HG03175 (cell line): Measurements from ENCODE around the gene SMARCB1.
"Not testable (repeated sequence)": the region's sequence is repeated elsewhere in the genome, so short reads cannot be mapped to it uniquely, and the experiment has no call there.

Experiments
- ATAC-seq: cut with Tn5 transposase; IDR thresholded peaks from one replicate; pipeline ENCODE4 v1.9.1; 2021; ENCODE audit warnings: mild to moderate bottlenecking, moderate library complexity; ENCODE audit not compliant: unreplicated experiment

SMARCB1 gene

GRCh38 chr22:23841736-23842445, 55.1 kb downstream of the SMARCB1 start:
- no peak for ATAC-seq

DNA sequence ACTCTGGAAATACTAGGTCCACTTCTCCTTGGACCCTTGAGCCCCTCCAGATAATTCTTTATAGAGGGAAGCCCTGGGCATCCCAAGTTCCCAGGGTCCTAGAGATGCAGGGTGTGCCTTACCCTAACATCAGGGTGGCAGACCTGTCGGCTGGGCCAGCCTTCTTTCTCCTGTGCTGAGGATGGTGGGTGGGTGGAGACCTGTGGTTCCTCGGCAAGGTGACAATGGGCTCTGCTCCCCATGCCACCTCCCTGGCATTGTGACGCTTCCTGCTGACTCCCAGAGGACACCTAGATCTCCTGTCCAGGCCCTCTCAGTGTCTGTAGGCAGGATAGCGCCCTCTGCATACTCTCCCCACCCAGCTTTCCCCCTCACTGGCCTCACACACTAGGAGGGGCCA, 55.8 kb downstream of the SMARCB1 start:
- ATAC-seq, result no peak

- ATAC-seq, result no peak
Measured at GRCh38 chr22:23844739-23845202, 58.0 kb downstream of the SMARCB1 start.

DNA sequence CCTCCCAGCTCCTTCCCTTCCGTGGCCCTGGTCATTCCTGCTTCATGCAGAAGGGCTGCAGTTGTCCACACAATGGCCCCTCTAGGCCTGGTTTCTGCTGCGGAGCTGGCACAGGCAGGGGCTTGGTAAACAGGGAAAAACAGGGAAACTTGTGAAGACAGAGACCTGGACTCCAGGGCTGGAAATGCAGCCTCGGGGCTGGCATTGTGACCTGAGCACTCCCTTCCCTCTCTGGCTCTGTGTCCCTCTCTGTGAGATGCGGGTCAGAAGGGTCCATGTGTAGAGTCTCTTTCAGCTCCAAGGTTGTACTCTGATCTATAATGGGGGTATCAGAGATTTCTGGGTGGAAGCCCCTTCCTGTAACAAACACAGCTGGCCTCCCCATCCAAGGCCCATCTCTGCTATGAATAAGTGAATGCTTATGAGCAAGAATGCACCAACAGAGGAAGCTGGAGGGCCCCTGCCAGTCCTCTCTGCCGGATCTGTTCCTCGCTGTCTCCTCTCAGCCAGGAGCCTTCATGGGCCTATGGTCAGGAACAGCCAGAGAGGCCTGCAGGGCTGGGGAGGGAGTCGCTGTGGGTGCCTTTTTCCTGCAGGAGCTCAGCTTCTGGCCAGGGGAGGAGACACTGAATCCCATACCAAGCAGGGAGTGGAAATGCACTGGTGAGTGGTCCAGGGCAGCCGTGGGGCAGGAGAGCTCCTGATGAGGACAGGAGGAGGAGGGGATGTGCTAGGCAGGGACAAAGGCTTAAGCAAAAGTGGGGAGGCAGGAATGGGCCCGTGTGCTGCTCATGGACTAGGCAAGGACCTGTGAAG, 58.7 kb downstream of the SMARCB1 start:
- no peak for ATAC-seq

GRCh38 chr22:23846081-23846469, 59.3 kb downstream of the SMARCB1 start:
- no peak for ATAC-seq

GRCh38 chr22:23847310-23847920, 60.6 kb downstream of the SMARCB1 start:
- ATAC-seq, result no peak

DNA sequence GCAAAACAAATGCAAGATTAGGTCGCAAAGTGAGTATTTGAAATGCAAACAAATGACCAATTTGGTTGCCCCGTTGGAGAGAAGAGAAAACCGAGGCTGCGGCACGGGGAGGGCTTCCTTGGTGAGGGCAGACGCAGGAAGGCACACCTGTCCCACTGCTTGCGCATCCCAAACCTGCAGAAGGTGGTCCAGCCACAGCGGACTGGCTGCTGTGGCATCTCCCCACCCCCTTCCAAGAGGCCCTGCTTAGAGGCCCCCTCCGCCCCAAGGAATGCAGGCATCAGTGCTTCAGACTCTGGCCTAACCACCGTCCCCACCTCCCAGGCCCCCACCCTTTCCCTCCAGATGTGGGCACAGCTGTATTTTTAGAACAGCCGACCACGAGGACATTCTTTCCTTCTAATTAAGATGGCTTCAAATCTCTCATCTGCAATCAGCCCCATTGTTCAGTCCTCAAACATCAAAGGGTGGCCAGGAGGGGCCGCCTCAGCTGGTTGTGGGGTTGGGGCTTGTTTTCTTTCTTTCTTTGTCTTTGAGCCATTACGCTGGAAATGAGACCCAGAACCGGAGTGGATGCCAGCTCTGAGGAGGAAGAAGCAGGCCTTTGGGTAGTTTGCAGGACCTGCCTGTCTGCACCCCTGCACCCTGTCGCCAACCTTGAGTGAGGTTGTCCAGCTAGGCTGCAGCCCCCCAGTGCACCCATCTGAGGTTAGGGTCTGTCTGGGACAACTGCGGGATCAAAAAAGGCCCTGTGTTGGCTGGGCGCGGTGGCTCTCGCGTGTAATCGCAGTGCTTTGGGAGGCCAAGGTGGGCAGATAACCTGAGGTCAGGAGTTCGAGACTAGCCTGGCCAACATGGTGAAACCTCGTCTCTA, 61.5 kb downstream of the SMARCB1 start:
- no peak for ATAC-seq

- ATAC-seq, result peak; percentile 56
Measured at GRCh38 chr22:23849009-23850006, 62.5 kb downstream of the SMARCB1 start.

- peak; percentile 79 for ATAC-seq
Measured at GRCh38 chr22:23850136-23850611, 63.4 kb downstream of the SMARCB1 start.

GRCh38 chr22:23856721-23857605, 70.2 kb downstream of the SMARCB1 start:
- peak; percentile 33 for ATAC-seq

- peak; percentile 93 for ATAC-seq
Measured at GRCh38 chr22:23857606-23858483, 71.1 kb downstream of the SMARCB1 start, which contains the start of gene SLC2A11. Gene SLC2A11 (plus strand): TSS chr22:23857875. CDS start chr22:23858000, 125 bp downstream.

DNA sequence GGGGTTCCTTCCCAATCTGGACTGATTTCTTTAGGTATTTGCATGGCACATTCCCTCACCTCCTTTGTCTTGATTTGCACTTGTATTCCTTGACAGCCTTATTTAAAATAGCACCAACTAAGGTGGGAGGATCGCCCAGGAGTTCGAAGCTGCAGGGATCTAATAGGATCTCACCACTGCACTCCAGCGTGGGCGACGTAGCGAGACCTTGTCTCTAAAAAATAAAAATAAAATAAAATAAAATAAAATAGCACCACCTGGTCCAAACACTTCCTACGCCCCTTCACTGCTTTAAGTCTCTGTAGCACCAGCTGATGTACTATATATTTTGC, 71.7 kb downstream of the SMARCB1 start:
- ATAC-seq, result no peak

DNA sequence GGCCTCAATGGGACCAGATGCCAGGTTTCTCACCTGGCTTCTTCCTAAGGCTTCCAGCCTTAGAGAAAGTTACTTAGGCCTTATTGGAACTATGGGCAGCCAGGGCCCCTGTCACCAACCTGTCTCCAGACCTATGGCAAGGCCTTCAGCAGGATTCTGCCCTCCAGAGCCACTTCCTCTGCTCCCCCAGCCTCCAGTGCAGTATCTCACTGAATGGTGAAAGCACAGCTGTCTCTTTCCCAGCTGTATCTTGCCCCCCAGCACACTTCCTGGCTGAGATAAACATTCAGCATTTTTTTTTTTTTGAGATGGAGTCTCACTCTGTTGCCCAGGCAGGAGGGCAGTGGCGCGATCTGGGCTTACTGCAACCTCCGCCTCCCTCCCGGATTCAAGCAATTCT, 72.4 kb downstream of the SMARCB1 start:
- ATAC-seq, result no peak

GRCh38 chr22:23860187-23860586, 73.4 kb downstream of the SMARCB1 start:
- ATAC-seq, result not testable (repeated sequence)

DNA sequence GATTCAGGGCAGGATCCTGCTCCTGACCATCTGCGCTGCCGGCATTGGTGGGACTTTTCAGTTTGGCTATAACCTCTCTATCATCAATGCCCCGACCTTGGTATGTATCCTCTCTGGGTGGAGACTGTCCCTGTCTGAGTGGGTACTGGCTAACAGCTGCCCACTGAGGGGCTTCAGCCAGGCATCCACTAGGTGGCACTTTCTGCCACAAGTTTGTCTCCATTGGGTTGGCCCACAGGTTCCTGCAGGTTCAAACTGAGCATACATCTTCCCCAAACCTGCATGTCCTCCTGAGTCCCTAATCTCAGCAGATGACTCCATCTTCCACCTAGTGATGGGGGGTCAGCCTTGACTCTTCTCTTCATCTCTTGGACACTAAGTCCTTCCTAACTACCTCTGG, 75.3 kb downstream of the SMARCB1 start:
- no peak for ATAC-seq

GRCh38 chr22:23864499-23865154, 77.9 kb downstream of the SMARCB1 start:
- not testable (repeated sequence) for ATAC-seq

DNA sequence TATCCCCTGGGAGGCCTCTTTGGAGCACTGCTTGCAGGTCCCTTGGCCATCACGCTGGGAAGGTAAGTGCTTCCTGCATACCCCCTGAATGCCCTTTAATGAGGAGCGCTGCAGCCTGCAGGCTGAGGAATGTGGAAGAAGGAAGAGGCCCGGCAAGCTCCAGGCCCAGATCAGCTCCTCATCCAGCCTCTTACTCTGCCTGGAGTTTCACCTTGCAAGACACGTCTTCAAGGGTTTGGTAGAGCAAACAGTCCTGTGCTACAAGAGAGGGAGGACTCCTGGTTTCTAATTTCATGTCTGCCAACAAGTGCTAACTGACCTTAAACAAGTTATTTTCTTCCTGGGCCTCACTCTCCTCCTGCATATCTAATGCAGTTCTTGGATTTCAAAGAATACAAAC, 81.8 kb downstream of the SMARCB1 start:
- no peak for ATAC-seq
